Measurements from ENCODE around the gene KIF26B.

DNA sequence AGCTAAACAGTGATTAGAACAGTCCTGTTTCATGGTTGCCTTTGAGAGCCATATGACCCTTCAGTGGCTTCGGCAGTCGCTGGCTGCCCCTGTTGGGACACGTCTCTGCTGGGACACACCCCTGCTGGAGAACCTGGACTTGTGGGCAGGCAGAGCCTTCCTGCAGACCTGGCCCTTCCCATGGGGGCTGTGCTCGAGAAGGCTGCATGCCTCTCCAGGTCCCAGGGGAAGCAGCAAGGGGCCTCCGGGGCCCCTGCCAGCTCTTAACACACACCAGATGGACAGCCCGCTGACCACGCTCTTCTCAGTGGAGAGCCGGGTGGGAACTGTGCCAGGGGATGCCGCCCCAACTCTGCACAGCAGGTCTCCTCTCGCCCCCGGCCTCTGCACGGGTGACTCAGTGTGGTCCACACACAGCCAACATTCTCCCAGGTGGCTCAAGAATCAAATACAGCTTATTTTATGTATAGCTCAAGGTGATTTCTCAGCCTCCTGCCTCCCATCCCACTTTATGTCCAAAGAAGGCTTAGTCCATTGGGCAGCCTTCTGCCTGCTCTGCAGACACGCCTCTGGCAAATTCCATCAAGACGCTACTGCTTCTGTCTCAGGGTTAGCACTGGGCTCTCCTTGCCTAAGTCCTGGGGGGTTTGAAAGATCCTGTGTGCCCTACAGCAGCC lies 450.8 kb downstream of the KIF26B start:
- TF ChIP-seq CREB1 (CRISPR knock-in tag; IDR thresholded peaks at IDR 0.05; ENCODE audit: low read depth), result no peak
- TF ChIP-seq, protein P1, sequence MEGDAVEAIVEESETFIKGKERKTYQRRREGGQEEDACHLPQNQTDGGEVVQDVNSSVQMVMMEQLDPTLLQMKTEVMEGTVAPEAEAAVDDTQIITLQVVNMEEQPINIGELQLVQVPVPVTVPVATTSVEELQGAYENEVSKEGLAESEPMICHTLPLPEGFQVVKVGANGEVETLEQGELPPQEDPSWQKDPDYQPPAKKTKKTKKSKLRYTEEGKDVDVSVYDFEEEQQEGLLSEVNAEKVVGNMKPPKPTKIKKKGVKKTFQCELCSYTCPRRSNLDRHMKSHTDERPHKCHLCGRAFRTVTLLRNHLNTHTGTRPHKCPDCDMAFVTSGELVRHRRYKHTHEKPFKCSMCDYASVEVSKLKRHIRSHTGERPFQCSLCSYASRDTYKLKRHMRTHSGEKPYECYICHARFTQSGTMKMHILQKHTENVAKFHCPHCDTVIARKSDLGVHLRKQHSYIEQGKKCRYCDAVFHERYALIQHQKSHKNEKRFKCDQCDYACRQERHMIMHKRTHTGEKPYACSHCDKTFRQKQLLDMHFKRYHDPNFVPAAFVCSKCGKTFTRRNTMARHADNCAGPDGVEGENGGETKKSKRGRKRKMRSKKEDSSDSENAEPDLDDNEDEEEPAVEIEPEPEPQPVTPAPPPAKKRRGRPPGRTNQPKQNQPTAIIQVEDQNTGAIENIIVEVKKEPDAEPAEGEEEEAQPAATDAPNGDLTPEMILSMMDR (conservative IDR thresholded peaks at IDR 0.05; ENCODE audit: low read depth in 2 of 2), result no peak
- TF ChIP-seq, protein P2, sequence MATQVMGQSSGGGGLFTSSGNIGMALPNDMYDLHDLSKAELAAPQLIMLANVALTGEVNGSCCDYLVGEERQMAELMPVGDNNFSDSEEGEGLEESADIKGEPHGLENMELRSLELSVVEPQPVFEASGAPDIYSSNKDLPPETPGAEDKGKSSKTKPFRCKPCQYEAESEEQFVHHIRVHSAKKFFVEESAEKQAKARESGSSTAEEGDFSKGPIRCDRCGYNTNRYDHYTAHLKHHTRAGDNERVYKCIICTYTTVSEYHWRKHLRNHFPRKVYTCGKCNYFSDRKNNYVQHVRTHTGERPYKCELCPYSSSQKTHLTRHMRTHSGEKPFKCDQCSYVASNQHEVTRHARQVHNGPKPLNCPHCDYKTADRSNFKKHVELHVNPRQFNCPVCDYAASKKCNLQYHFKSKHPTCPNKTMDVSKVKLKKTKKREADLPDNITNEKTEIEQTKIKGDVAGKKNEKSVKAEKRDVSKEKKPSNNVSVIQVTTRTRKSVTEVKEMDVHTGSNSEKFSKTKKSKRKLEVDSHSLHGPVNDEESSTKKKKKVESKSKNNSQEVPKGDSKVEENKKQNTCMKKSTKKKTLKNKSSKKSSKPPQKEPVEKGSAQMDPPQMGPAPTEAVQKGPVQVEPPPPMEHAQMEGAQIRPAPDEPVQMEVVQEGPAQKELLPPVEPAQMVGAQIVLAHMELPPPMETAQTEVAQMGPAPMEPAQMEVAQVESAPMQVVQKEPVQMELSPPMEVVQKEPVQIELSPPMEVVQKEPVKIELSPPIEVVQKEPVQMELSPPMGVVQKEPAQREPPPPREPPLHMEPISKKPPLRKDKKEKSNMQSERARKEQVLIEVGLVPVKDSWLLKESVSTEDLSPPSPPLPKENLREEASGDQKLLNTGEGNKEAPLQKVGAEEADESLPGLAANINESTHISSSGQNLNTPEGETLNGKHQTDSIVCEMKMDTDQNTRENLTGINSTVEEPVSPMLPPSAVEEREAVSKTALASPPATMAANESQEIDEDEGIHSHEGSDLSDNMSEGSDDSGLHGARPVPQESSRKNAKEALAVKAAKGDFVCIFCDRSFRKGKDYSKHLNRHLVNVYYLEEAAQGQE (IDR thresholded peaks at IDR 0.05; ENCODE audit: unreplicated experiment), result no peak
- no peak for TF ChIP-seq ZNF331 (CRISPR knock-in tag; IDR thresholded peaks at IDR 0.05; ENCODE audit: low read depth)
- TF ChIP-seq EZH2 (IDR thresholded peaks at IDR 0.05; ENCODE audit: low read depth, unreplicated experiment), result no peak
- no peak for TF ChIP-seq NANOG (IDR thresholded peaks at IDR 0.05; ENCODE audit: borderline replicate concordance)
- no peak for TF ChIP-seq STAT1 (IDR thresholded peaks at IDR 0.05; ENCODE audit: unreplicated experiment)
- TF ChIP-seq EZH2phosphoT487 (IDR thresholded peaks at IDR 0.05; ENCODE audit: unreplicated experiment), result no peak
- no peak for TF ChIP-seq POLR2AphosphoS5 (IDR thresholded peaks at IDR 0.05; ENCODE audit: low read depth)
- TF ChIP-seq, protein P3, sequence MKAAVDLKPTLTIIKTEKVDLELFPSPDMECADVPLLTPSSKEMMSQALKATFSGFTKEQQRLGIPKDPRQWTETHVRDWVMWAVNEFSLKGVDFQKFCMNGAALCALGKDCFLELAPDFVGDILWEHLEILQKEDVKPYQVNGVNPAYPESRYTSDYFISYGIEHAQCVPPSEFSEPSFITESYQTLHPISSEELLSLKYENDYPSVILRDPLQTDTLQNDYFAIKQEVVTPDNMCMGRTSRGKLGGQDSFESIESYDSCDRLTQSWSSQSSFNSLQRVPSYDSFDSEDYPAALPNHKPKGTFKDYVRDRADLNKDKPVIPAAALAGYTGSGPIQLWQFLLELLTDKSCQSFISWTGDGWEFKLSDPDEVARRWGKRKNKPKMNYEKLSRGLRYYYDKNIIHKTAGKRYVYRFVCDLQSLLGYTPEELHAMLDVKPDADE (IDR thresholded peaks at IDR 0.05), result no peak
- TF ChIP-seq ZNF114 (CRISPR knock-in tag; IDR thresholded peaks at IDR 0.05), result no peak
